K562 (cell line): ENCODE data around the gene SCEL. TPM values are rescaled to one million over a fixed set of nuclear protein-coding genes. Genes with fewer than 3 reads are reported as not detected.

Experiments used
- ATAC-seq: fragments of 200-7000 bp; cut with Tn5 transposase; 3 replicates; pipeline ENCODE4 v1.9.1; 2020; ENCODE audit warnings: moderate library complexity
- BruUV-seq: library from RNA; stranded (reverse); fragments of 400-500 nt; replicated peaks from 2 replicates; lab custom pipeline; 2021; lab: Mats Ljungman, UMichigan
- CTCF ChIA-PET: fragments of 300-600 bp; formaldehyde crosslinking; extraction: SDS; loops from one replicate; lab custom pipeline; 2021; ENCODE audit warnings: low intra/inter-chr PET ratio; lab: Yijun Ruan, JAX
- POLR2A ChIA-PET: fragments of 300-600, 350-650 bp; sonication (Branson Sonifier 250); formaldehyde crosslinking; extraction: SDS; loops from one replicate; lab custom pipeline; 2021; ENCODE audit warnings: antibody characterized with exemption, inconsistent platforms; lab: Yijun Ruan, JAX
- DNase-seq, 4 experiments: peaks; one replicate each; pipeline versions ENCODE4 v3.0.0 to v3.0.0-alpha.2; 2011 to 2018; ENCODE audit warnings: low spot score in 3 of 4, mixed read lengths in 3 of 4; ENCODE audit errors: extremely low read depth in 1 of 4
- FAIRE-seq: peaks from 2 replicates; lab custom pipeline; 2011; peaks lifted over from hg19 to GRCh38; lab: Jason Lieb, UNC
- H2AFZ ChIP-seq: 2 replicates; pipeline ENCODE4 v1.6.0; 2011; ENCODE audit warnings: low read depth, low read length, control low read depth, inconsistent platforms
- H3K27ac ChIP-seq: fragments of 200-600 bp; 3 replicates; pipeline ENCODE4 v1.8.0; 2011; ENCODE audit warnings: low read depth, mild to moderate bottlenecking, control low read depth, inconsistent platforms, low read length, moderate library complexity, mixed read lengths; ENCODE audit errors: extremely low read depth
- H3K27me3 ChIP-seq, 2 experiments: fragments of 300-600 bp in 1 of 2; 2 replicates in 1 of 2; 3 replicates in 1 of 2; pipeline versions ENCODE4 v1.6.0 to v1.8.0; 2011; ENCODE audit warnings: inconsistent platforms in 2 of 2, low read length in 2 of 2, mild to moderate bottlenecking in 1 of 2, mixed read lengths in 1 of 2, moderate library complexity in 1 of 2; ENCODE audit not compliant: control insufficient read depth in 2 of 2, insufficient read depth in 2 of 2
- H3K36me3 ChIP-seq: fragments of 300-600 bp; 3 replicates; pipeline ENCODE4 v1.8.0; 2011; ENCODE audit warnings: mild to moderate bottlenecking, low read length, inconsistent platforms; ENCODE audit not compliant: control insufficient read depth, insufficient read depth
- H3K4me1 ChIP-seq, 2 experiments: fragments of 200-600 bp in 1 of 2; replicated peaks in 1 of 2; 2 replicates in 1 of 2; 3 replicates in 1 of 2; pipeline versions ENCODE4 v1.5.1 to v1.8.0; 2011; ENCODE audit warnings: inconsistent platforms in 2 of 2, low read length in 2 of 2, mild to moderate bottlenecking in 1 of 2, mixed read lengths in 1 of 2, moderate library complexity in 1 of 2; ENCODE audit not compliant: control insufficient read depth in 2 of 2, insufficient read depth in 2 of 2
- H3K4me2 ChIP-seq: 2 replicates; pipeline ENCODE4 v1.6.1; 2011; ENCODE audit warnings: low read length, control low read depth, inconsistent platforms, mixed read lengths; ENCODE audit not compliant: insufficient read depth
- H3K4me3 ChIP-seq: fragments of 200-600 bp; sonication (generic), shearing (Covaris generic); 2 replicates; pipeline ENCODE4 v1.5.1; 2016; ENCODE audit warnings: control low read depth, inconsistent platforms
- H3K79me2 ChIP-seq: fragments of 200-600 bp; 3 replicates; pipeline ENCODE4 v1.8.0; 2011; ENCODE audit warnings: low read length, inconsistent platforms; ENCODE audit not compliant: control insufficient read depth, insufficient read depth
- H3K9ac ChIP-seq, 2 experiments: 2 replicates each; pipeline versions ENCODE4 v1.6.0 to v1.6.1; 2011; ENCODE audit warnings: low read depth in 2 of 2, low read length in 2 of 2, control low read depth in 1 of 2, inconsistent platforms in 1 of 2, mild to moderate bottlenecking in 1 of 2, mixed read lengths in 1 of 2; ENCODE audit not compliant: insufficient read depth in 1 of 2
- H3K9me1 ChIP-seq: one replicate; pipeline ENCODE4 v1.6.0; 2011; ENCODE audit warnings: inconsistent platforms, mild to moderate bottlenecking, low read length, moderate library complexity; ENCODE audit not compliant: control insufficient read depth, insufficient read depth
- H3K9me3 ChIP-seq: replicated peaks from 2 replicates; pipeline ENCODE4 v1.5.1; 2011; ENCODE audit warnings: low read depth, low read length, inconsistent platforms; ENCODE audit not compliant: control insufficient read depth, insufficient read depth
- H4K20me1 ChIP-seq: replicated peaks from 2 replicates; pipeline ENCODE4 v1.6.1; 2011; ENCODE audit warnings: low read length, inconsistent platforms, mixed read lengths; ENCODE audit not compliant: control insufficient read depth, insufficient read depth
- ATF3 ChIP-seq, 2 experiments: fragments of 450-650 bp in 1 of 2; sonication (generic) in 1 of 2; formaldehyde crosslinking in 1 of 2; IDR thresholded peaks in 1 of 2; conservative IDR thresholded peaks in 1 of 2; 2 replicates each; pipeline versions ENCODE4 v1.6.1 to v1.8.1; 2016 to 2023; ENCODE audit warnings: mild to moderate bottlenecking in 2 of 2, moderate library complexity in 2 of 2, inconsistent platforms in 1 of 2, missing genetic modification reagents in 1 of 2
- BRCA1 ChIP-seq, 2 experiments: fragments of 450-650 bp in 1 of 2; sonication (generic) in 1 of 2; formaldehyde crosslinking in 1 of 2; IDR thresholded peaks; 2 replicates each; pipeline versions ENCODE4 v1.5.0 to v1.6.1; 2017 to 2020; ENCODE audit warnings: mild to moderate bottlenecking in 1 of 2, missing genetic modification reagents in 1 of 2
- CBFB ChIP-seq: sonication (generic); formaldehyde crosslinking; IDR thresholded peaks from 2 replicates; pipeline ENCODE4 v1.4.0; 2020; ENCODE audit warnings: mild to moderate bottlenecking, missing genetic modification reagents
- E2F4 ChIP-seq: sonication (generic); formaldehyde crosslinking; IDR thresholded peaks from 2 replicates; pipeline ENCODE4 v1.8.0; 2022; ENCODE audit warnings: mild to moderate bottlenecking, low read depth, missing genetic modification reagents
- MBD1 ChIP-seq: fragments of 250-450 bp; sonication (Bioruptor Pico); IDR thresholded peaks from 2 replicates; pipeline ENCODE4 v1.8.0; 2022; ENCODE audit warnings: inconsistent platforms
- MEIS2 ChIP-seq: fragments of 450-650 bp; IDR thresholded peaks from 2 replicates; pipeline ENCODE4 v1.6.1; 2014; ENCODE audit warnings: mild to moderate bottlenecking; ENCODE audit not compliant: partially characterized antibody
- PKNOX1 ChIP-seq: fragments of 450-650 bp; IDR thresholded peaks from 2 replicates; pipeline ENCODE4 v1.6.1; 2016
- RBFOX2 ChIP-seq: fragments of 200-400 bp; formaldehyde crosslinking; IDR thresholded peaks from 2 replicates; pipeline ENCODE4 v1.6.1; 2017; ENCODE audit warnings: low read depth, mild to moderate bottlenecking, low read length, moderate library complexity
- RREB1 ChIP-seq: fragments of 250-450 bp; sonication (Bioruptor Pico); IDR thresholded peaks from 2 replicates; pipeline ENCODE4 v1.4.0; 2020
- ZC3H4 ChIP-seq: sonication (generic); formaldehyde crosslinking; IDR thresholded peaks from 2 replicates; pipeline ENCODE4 v1.9.0; 2021; ENCODE audit warnings: missing genetic modification reagents, borderline replicate concordance
- ZNF444 ChIP-seq: fragments of 250-450 bp; sonication (Bioruptor Pico); IDR thresholded peaks from 2 replicates; pipeline ENCODE4 v1.4.0; 2020; ENCODE audit warnings: mild to moderate bottlenecking, moderate library complexity
- WGBS: fragments of 100-300 bp; shearing (Covaris generic); methylation state at CpG from one replicate; pipeline ENCODE4 v1.1.6; 2016; ENCODE audit warnings: low coverage, mixed read lengths; ENCODE audit not compliant: insufficient coverage; ENCODE audit errors: missing lambda C conversion rate; 5-methylcytosine and 5-hydroxymethylcytosine counted together
- in situ Hi-C: fragments of 300-500 bp; cut with MboI; formaldehyde crosslinking; loops from 4 replicates; pipeline ENCODE4 v1.15.0; 2018; ENCODE audit warnings: inconsistent platforms, mixed read lengths
- intact Hi-C: fragments of 100-400 bp; cut with micrococcal nuclease; formaldehyde crosslinking; loops from 2 replicates; pipeline ENCODE4 v1.14.2; 2022
- polyA plus RNA-seq, 8 experiments: library from polyadenylated mRNA; depleted of rRNA in 4 of 8; stranded (reverse) in 5 of 8; unstranded in 3 of 8; fragments of >200 nt; fragmentation: Nextera tagmentation in 2 of 8; fragmentation: Illumina TruSeq in 1 of 8; extraction: Ambion mirVana in 2 of 8; extraction: Trizol in 1 of 8; gene quantifications; 2 replicates each; pipeline versions ENCODE4 v1.2.1 to v1.2.3, GENCODE V29; 2011 to 2014; ENCODE audit warnings: inconsistent platforms in 1 of 8, missing spikeins in 1 of 8
- total RNA-seq, 7 experiments: library from RNA; depleted of rRNA in 6 of 7; stranded (reverse); fragments of >200 nt in 6 of 7; fragmentation: Illumina TruSeq in 2 of 7; extraction: Trizol in 2 of 7; gene quantifications; 2 replicates each; pipeline versions ENCODE4 v1.2.1 to v1.2.3, GENCODE V29; 2011 to 2021; ENCODE audit warnings: low replicate concordance in 1 of 7

SCEL gene
- total and polyA plus RNA-seq, 9 of the 15 experiments (the other 6 are each of a cell fraction or from before 2014, with no cell fraction given) = not detected

GRCh38 chr13:77579959-77580358 lies 44.5 kb downstream of the SCEL start:
- H4K20me1 ChIP-seq = no peaks in the 10 kb centered on the region
- no peaks in the 10 kb centered on the region for H3K36me3 ChIP-seq
- no TSS peak for BruUV-seq
- H3K79me2 ChIP-seq = no peaks in the 10 kb centered on the region
- no peak overlapping the region for H2AFZ ChIP-seq
- no peaks in the 10 kb centered on the region for H3K4me1 ChIP-seq
- H3K9me1 ChIP-seq = no peaks in the 10 kb centered on the region
- in situ Hi-C loops (no loop called here), intact Hi-C loops (no loop called here)
- no peaks in the 10 kb centered on the region for H3K9me3 ChIP-seq
- DNase-seq (no peak), ATAC-seq (no peak), FAIRE-seq (no peak)
- no peak overlapping the region for H3K27ac ChIP-seq
- ChIA-PET CTCF (no interaction called here), POLR2A (no interaction called here)
- no peak overlapping the region for H3K4me3 ChIP-seq
- H3K4me2 ChIP-seq = no peak overlapping the region
- 0% methylated on average over 2 of the region's 2 CpGs for WGBS
- no peak overlapping the region for H3K9ac ChIP-seq
- H3K27me3 ChIP-seq = no peaks in the 10 kb centered on the region
- TF ChIP-seq ZC3H4 (CRISPR knock-in tag) (no peak), CBFB (CRISPR knock-in tag) (no peak), RBFOX2 (no peak), RREB1 (CRISPR knock-in tag) (no peak), PKNOX1 (no peak), ATF3 (IDR thresholded peaks at IDR 0.05) (no peak), ATF3 (CRISPR knock-in tag; conservative IDR thresholded peaks at IDR 0.05) (no peak), E2F4 (no peak), MBD1 (CRISPR knock-in tag) (no peak), MEIS2 (no peak), ZNF444 (CRISPR knock-in tag) (no peak), BRCA1 (IDR thresholded peaks at IDR 0.05) (no peak), BRCA1 (CRISPR knock-in tag; IDR thresholded peaks at IDR 0.05) (no peak)
